Measurements from ENCODE around the gene TRIM23. TPM values are rescaled to one million over a fixed set of nuclear protein-coding genes. Genes with fewer than 3 reads are reported as not detected.

TRIM23 gene
- total and polyA plus RNA-seq, 2 of the 4 experiments (the other 2 are of a cell fraction), result 3.7 to 28.9 TPM

- ATAC-seq (ENCODE audit: low read depth) (no peak), DNase-seq (no peak)
- H3K18ac ChIP-seq (ENCODE audit: low read depth, low read length), result no peak overlapping the region
- H2BK15ac ChIP-seq (ENCODE audit: low read depth, low read length), result no peak overlapping the region
- H3K4me3 ChIP-seq (ENCODE audit: insufficient read depth, low read depth, low read length), result no peak overlapping the region
- no peak overlapping the region for H3K4ac ChIP-seq (ENCODE audit: low read depth, low read length)
- no peak overlapping the region for H4K8ac ChIP-seq (ENCODE audit: low read depth in 2 of 2, low read length in 2 of 2)
- H3K4me1 ChIP-seq (ENCODE audit: control insufficient read depth, insufficient read depth, low read length), result peaks cover 4% of the 10 kb centered on the region; the same call in 1 of the 2 replicates
- WGBS, 2 experiments (ENCODE audit: extremely low coverage in 2 of 2, insufficient read length in 1 of 2), result no CpG with 5 or more reads among the region's 7 CpGs
- BruUV-seq (replicated peaks), result no TSS peak
- dilution Hi-C loops (cut with HindIII; ENCODE audit: low sequenced_read_pairs, unreplicated experiment), result no loop called here
- POLR2A ChIA-PET (ENCODE audit: unreplicated experiment), result no interaction called here
- no peaks in the 10 kb centered on the region for H3K27me3 ChIP-seq (ENCODE audit: control insufficient read depth, insufficient read depth, low read length)
- CTCF ChIA-PET, result no interaction called here
- H2BK20ac ChIP-seq (ENCODE audit: low read depth, low read length), result no peak overlapping the region
- no peak overlapping the region for H2AFZ ChIP-seq (replicated peaks; ENCODE audit: low read length, poor library complexity)
- TF ChIP-seq CHD1 (IDR thresholded peaks at IDR 0.05; ENCODE audit: low read depth, low read length) (no peak), NFE2L2 (IDR thresholded peaks at IDR 0.05; ENCODE audit: low read depth, low read length) (no peak), ELK1 (IDR thresholded peaks at IDR 0.05; ENCODE audit: borderline replicate concordance, low read depth, low read length) (no peak), FOS (IDR thresholded peaks at IDR 0.05; ENCODE audit: low read depth, low read length) (no peak), CTCF (conservative IDR thresholded peaks at IDR 0.05; ENCODE audit: low read depth, low read length) (no peak), POLR2A (IDR thresholded peaks at IDR 0.05; ENCODE audit: low read depth, low read length) (no peak), RFX5 (IDR thresholded peaks at IDR 0.05; ENCODE audit: low read depth, low read length) (no peak), CEBPB (IDR thresholded peaks at IDR 0.05; ENCODE audit: low read depth, low read length) (no peak), BHLHE40 (IDR thresholded peaks at IDR 0.05; ENCODE audit: low read depth, low read length) (no peak), RAD21 (IDR thresholded peaks at IDR 0.05; ENCODE audit: low read length) (no peak), MAFK (IDR thresholded peaks at IDR 0.05; ENCODE audit: low read depth, low read length) (no peak), USF2 (IDR thresholded peaks at IDR 0.05; ENCODE audit: low read depth, low read length) (no peak), MAZ (IDR thresholded peaks at IDR 0.05; ENCODE audit: borderline replicate concordance, low read depth, low read length) (no peak), MXI1 (IDR thresholded peaks at IDR 0.05; ENCODE audit: borderline replicate concordance, low read depth, low read length) (no peak), RCOR1 (IDR thresholded peaks at IDR 0.05; ENCODE audit: insufficient replicate concordance, low read length) (no peak)
- peaks cover 0 to 11% of the 10 kb centered on the region in 2 experiments; a peak in 2 of 4 replicates for H3K79me1 ChIP-seq (ENCODE audit: low read depth in 1 of 2, low read length in 2 of 2)
- H3K14ac ChIP-seq (replicated peaks; ENCODE audit: low read depth, low read length), result no peak overlapping the region
- no peak overlapping the region for H3K9ac ChIP-seq (ENCODE audit: low read depth, low read length)
- no peaks in the 10 kb centered on the region for H4K20me1 ChIP-seq (ENCODE audit: insufficient read depth, low read length)
- no peak overlapping the region for H4K5ac ChIP-seq (ENCODE audit: low read depth, low read length)
- no peak overlapping the region for H3K56ac ChIP-seq (ENCODE audit: extremely low read depth, insufficient read depth, low read length)
- no peak overlapping the region for H2AK5ac ChIP-seq (ENCODE audit: low read depth, low read length)
- peaks cover 9% of the 10 kb centered on the region for H3K36me3 ChIP-seq (ENCODE audit: control insufficient read depth, insufficient read depth, low read length)
- no peak overlapping the region for H2BK5ac ChIP-seq (ENCODE audit: low read depth, low read length, poor library complexity, severe bottlenecking)
- no peaks in the 10 kb centered on the region for H3K9me3 ChIP-seq (ENCODE audit: control insufficient read depth, insufficient read depth, low read length)
- in situ Hi-C loops (cut with MboI; ENCODE audit: low sequenced_read_pairs), result no loop called here
- no peak overlapping the region for H4K91ac ChIP-seq (ENCODE audit: insufficient read depth, low read depth, low read length)
- no peak overlapping the region for H3K23ac ChIP-seq (ENCODE audit: low read depth, low read length)
- H3K27ac ChIP-seq (ENCODE audit: insufficient read depth, low read length), result no peak overlapping the region
- H2AK9ac ChIP-seq (replicated peaks; ENCODE audit: low read depth, low read length, poor library complexity), result no peak overlapping the region
- no peaks in the 10 kb centered on the region for H3K9me1 ChIP-seq (ENCODE audit: insufficient read depth, low read length)
- no peak overlapping the region for H3K4me2 ChIP-seq (ENCODE audit: low read depth, low read length)
- H2BK120ac ChIP-seq (ENCODE audit: low read depth, low read length), result no peak overlapping the region
- intact Hi-C loops (cut with micrococcal nuclease), result no loop called here
These were observed 44.6 kb upstream of the TRIM23 start for GRCh38 chr5:65668696-65669095.

Data from IMR-90 (cell line).